ENCODE data around the gene RPL14.

The RPL14 gene

DNA sequence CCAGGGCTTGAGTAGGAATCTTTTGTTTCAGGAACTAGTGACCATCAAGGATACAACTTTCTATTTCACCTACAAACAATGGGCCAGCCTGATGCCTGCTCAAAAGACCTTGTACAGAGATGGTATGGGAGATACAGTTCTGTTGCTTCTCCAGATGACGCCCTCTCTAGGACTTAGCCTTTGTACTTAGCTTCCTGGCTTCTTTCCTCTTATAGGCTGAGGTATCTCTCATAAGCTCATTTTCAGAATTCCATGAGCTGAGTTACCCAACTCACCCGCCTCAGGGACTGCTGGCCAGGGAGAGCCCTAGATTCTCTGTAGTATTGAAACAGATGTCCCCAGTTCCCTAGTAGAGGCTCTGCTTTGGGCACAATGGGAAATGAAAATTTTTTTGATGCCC is 40.1 kb downstream of the RPL14 start:
- no peak for DNase-seq (ENCODE audit: low read depth)
- H3K4me3 ChIP-seq (ENCODE audit: low read depth, low read length): no peak overlapping the region
- TF ChIP-seq, protein P1, sequence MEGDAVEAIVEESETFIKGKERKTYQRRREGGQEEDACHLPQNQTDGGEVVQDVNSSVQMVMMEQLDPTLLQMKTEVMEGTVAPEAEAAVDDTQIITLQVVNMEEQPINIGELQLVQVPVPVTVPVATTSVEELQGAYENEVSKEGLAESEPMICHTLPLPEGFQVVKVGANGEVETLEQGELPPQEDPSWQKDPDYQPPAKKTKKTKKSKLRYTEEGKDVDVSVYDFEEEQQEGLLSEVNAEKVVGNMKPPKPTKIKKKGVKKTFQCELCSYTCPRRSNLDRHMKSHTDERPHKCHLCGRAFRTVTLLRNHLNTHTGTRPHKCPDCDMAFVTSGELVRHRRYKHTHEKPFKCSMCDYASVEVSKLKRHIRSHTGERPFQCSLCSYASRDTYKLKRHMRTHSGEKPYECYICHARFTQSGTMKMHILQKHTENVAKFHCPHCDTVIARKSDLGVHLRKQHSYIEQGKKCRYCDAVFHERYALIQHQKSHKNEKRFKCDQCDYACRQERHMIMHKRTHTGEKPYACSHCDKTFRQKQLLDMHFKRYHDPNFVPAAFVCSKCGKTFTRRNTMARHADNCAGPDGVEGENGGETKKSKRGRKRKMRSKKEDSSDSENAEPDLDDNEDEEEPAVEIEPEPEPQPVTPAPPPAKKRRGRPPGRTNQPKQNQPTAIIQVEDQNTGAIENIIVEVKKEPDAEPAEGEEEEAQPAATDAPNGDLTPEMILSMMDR (IDR thresholded peaks at IDR 0.05; ENCODE audit: insufficient read depth, low read depth, low read length, missing control alignments): no peak

DNA sequence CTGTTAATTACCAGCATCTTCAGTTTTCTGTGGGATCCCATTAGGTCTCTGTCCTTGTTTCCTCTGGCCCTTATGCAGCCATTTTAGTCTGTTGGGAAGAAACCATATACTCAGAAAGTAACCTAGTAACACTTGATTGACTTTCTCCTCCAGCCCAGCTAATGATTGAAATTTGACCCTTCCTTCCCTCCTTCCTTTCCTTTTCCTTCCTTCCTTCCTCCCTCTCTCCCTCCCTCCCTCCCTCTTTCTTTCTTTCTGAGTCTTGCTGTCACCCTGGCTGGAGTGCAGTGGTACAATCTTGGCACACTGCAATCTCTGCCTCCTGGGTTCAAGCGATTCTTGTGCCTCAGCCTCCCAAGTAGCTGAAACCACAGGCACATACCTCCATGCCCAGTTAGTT is 42.8 kb downstream of the RPL14 start:
- TF ChIP-seq, protein P1 (IDR thresholded peaks at IDR 0.05; ENCODE audit: insufficient read depth, low read depth, low read length, missing control alignments): no peak
- H3K4me3 ChIP-seq (ENCODE audit: low read depth, low read length): no peak overlapping the region
- no peak for DNase-seq (ENCODE audit: low read depth)

DNA sequence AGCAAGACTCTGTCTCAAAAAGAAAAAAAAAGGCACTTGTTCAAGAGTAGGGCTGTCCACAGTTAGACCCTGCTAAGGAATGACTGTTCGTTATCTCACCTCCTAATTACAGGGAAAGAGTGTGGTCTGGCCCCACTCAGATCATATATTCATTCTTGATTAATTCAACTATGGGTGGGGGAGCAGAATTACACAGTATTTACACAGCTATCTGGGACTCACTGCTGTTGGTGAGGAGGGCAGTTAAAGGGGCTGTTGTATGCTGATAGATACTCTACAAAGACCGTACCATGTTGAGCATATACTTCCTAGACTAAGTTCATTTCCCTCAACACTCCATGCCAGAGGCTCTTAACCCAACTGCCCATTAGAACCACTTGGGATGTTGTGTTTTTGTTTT is 44.9 kb downstream of the RPL14 start:
- no peak overlapping the region for H3K4me3 ChIP-seq (ENCODE audit: low read depth, low read length)
- TF ChIP-seq, protein P1 (IDR thresholded peaks at IDR 0.05; ENCODE audit: insufficient read depth, low read depth, low read length, missing control alignments): no peak
- no peak for DNase-seq (ENCODE audit: low read depth)

DNA sequence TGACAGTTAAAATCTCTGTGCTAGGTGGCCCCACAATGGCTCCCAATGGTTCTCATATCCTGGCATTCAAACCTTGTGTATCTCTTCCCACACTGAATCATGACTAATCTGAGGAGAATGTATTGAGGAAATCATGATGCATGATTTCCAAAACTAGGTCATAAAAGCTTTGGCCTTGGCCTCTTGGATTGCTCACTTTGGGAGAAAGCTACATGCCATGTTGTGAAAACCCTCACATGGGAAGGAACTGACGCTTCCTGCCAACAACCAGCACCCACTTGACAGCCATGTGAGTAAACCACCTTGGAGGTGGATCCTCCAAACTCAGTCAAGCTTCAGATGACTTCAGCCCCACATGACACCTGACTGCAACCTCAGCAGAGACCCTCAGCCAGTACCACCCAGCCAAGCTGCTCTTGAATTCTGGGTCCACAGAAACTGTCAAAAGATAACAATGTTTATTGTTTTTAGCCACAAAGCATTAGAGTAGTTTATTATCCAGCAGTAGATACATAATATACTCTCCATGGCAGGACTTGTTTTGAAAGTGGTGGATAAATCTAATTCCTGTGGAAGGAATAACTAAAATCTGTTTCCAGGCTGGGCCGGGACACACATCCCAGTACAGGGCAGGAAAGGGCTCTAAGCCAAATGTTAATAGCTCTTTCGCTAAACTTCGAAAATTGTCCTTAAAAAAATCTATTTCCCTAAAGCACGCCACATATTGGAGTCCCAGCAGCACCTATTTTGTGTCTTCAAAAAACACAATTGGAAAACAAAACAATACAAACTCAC is 47.7 kb downstream of the RPL14 start:
- no peak for DNase-seq (ENCODE audit: low read depth)
- TF ChIP-seq, protein P1 (IDR thresholded peaks at IDR 0.05; ENCODE audit: insufficient read depth, low read depth, low read length, missing control alignments): no peak
- H3K4me3 ChIP-seq (ENCODE audit: low read depth, low read length): no peak overlapping the region

DNA sequence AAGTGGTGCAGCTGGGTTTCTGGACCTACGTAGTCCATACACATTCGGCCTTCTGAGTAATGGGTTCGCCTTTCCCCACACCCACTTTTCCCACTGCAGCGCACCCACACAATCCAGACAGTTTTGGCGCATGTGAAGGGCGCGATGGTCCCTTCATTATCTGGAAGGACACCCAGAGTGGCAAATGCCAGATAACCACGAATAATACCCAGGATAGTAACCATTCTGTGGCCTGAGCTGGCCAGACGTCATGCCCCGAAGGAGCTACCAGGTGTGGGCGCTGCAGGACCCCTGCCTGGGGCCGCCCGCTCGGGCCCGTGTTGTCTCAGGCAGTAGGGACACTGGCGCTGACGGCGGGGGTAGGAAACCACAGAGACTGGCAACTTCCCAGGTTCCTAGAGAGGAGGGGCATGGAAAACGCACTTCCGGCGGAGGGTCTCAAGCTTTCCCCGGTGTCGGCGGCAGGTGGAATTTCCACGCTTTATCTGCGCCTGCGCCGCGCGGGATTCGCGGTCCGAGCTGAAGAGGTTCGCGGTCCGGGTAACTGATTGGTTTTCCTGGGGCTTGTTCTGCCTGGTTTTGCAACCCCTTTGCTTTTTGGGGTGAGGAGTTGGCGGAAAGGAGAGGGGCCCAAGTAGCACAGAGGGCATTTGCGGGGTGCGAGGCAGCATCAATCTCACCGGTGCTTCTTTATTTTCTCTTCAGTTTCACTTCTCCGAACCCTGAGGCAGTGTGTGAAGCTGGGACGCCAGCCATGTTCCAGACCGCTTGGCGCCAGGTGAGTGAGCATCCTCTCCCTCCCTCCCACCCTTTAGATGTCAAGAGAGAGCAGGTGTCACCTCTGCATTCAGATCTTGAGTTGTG is 48.7 kb downstream of the RPL14 start, which contains the start of gene ZNF620:
ZNF620 (plus strand) TSS at position 441 of the 864 bp plus-strand sequence; CDS start at position 755, 314 bp downstream.
- peak; percentile 66 for DNase-seq (ENCODE audit: low read depth)
- H3K4me3 ChIP-seq (ENCODE audit: low read depth, low read length): peak within 1 kb of the TSS; percentile 75
- TF ChIP-seq, protein P1 (IDR thresholded peaks at IDR 0.05; ENCODE audit: insufficient read depth, low read depth, low read length, missing control alignments): peak; percentile 58

DNA sequence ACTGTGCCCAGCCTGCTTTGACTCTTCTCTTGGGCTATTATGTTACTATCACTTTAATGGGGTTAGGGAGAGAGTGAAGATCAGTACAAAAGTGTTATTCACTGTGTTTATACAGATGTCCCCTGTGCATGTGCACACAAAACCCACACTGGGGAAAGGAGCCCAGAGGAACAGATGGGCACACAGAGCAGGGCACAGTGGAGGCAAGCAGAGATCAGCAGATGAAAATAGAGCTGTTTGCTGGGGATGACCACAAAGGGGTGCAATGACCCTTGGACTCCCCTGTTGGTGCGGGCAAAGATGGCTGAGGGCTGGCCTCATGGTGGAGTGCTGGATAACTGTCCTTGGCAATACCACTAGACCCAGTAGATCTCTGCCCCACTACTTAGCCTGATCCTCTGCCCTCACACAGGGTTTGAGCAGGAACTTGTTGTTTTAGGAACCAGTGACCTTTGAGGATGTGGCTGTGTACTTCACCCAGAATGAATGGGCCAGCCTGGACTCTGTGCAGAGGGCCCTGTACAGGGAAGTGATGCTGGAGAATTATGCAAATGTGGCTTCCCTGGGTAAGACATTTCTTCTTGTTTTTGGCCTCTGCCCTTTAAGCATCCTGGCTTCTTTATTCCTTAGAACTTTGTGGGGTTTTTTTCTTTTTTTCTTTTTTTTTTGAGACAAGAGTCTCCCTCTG is 54.0 kb downstream of the RPL14 start:
- DNase-seq (ENCODE audit: low read depth): no peak
- no peak overlapping the region for H3K4me3 ChIP-seq (ENCODE audit: low read depth, low read length)
- TF ChIP-seq, protein P1 (IDR thresholded peaks at IDR 0.05; ENCODE audit: insufficient read depth, low read depth, low read length, missing control alignments): no peak

All from GM12865 (cell line).